Mesenchymal stem cell (in vitro differentiated cells and primary cell): Measurements from ENCODE around the gene JMJD6.
A peak's percentile ranks its signal among the peaks of the same experiment; 100 is the strongest.

ENCODE experiments used
- DNase-seq: peaks from one replicate; pipeline ENCODE4 v3.0.0-alpha.2; 2013
- H2AFZ ChIP-seq: one replicate; pipeline ENCODE4 v1.6.1; 2013; ENCODE audit warnings: low read depth, mild to moderate bottlenecking, control low read depth, inconsistent platforms, low read length, moderate library complexity
- H2AK5ac ChIP-seq: 2 replicates; pipeline ENCODE4 v1.6.1; 2013; ENCODE audit warnings: low read length, moderate library complexity, mild to moderate bottlenecking, inconsistent platforms; ENCODE audit not compliant: severe bottlenecking
- H2BK120ac ChIP-seq: one replicate; pipeline ENCODE4 v1.6.1; 2013; ENCODE audit warnings: low read depth, mild to moderate bottlenecking, inconsistent platforms, low read length, moderate library complexity
- H2BK12ac ChIP-seq, 2 experiments: one replicate each; pipeline ENCODE4 v1.6.1; 2013; ENCODE audit warnings: inconsistent platforms in 2 of 2, low read length in 2 of 2, mild to moderate bottlenecking in 2 of 2, moderate library complexity in 2 of 2, control low read depth in 1 of 2
- H2BK15ac ChIP-seq: one replicate; pipeline ENCODE4 v1.6.1; 2013; ENCODE audit warnings: mild to moderate bottlenecking, low read depth, inconsistent platforms; ENCODE audit not compliant: poor library complexity, severe bottlenecking
- H2BK5ac ChIP-seq: 2 replicates; pipeline ENCODE4 v1.6.1; 2013; ENCODE audit warnings: low read depth, mild to moderate bottlenecking, low read length, control low read depth, inconsistent platforms; ENCODE audit not compliant: poor library complexity, severe bottlenecking
- H3K14ac ChIP-seq, 2 experiments: one replicate each; pipeline ENCODE4 v1.6.1; 2013; ENCODE audit warnings: inconsistent platforms in 2 of 2, low read length in 2 of 2, control low read depth in 1 of 2, mild to moderate bottlenecking in 1 of 2, moderate library complexity in 1 of 2
- H3K18ac ChIP-seq, 2 experiments: one replicate each; pipeline ENCODE4 v1.6.1; 2013; ENCODE audit warnings: inconsistent platforms in 2 of 2, low read length in 2 of 2, control low read depth in 1 of 2, low read depth in 1 of 2, mild to moderate bottlenecking in 1 of 2
- H3K23ac ChIP-seq, 2 experiments: one replicate each; pipeline ENCODE4 v1.6.1; 2013; ENCODE audit warnings: inconsistent platforms in 2 of 2, low read length in 2 of 2, mild to moderate bottlenecking in 2 of 2, moderate library complexity in 2 of 2, control low read depth in 1 of 2
- H3K27ac ChIP-seq: 2 replicates; pipeline ENCODE4 v1.5.1; 2013; ENCODE audit warnings: mild to moderate bottlenecking, moderate library complexity, low read length, control low read depth, inconsistent platforms; ENCODE audit not compliant: poor library complexity, severe bottlenecking
- H3K27me3 ChIP-seq, 2 experiments: 2 replicates each; pipeline versions ENCODE4 v1.6.1 to v1.7.0; 2013; ENCODE audit warnings: low read length in 2 of 2, mild to moderate bottlenecking in 2 of 2, moderate library complexity in 2 of 2, control low read depth in 1 of 2, inconsistent platforms in 1 of 2; ENCODE audit not compliant: control insufficient read depth in 1 of 2, insufficient read depth in 1 of 2
- H3K36me3 ChIP-seq, 2 experiments: 2 replicates each; pipeline versions ENCODE4 v1.6.1 to v1.7.0; 2013; ENCODE audit warnings: low read length in 2 of 2, control low read depth in 1 of 2, inconsistent platforms in 1 of 2, low read depth in 1 of 2, mild to moderate bottlenecking in 1 of 2; ENCODE audit not compliant: insufficient read depth in 2 of 2, control insufficient read depth in 1 of 2
- H3K4ac ChIP-seq, 2 experiments: one replicate each; pipeline ENCODE4 v1.6.1; 2013; ENCODE audit warnings: inconsistent platforms in 2 of 2, low read length in 2 of 2, mild to moderate bottlenecking in 2 of 2, moderate library complexity in 2 of 2, control low read depth in 1 of 2, low read depth in 1 of 2
- H3K4me1 ChIP-seq: 2 replicates; pipeline ENCODE4 v1.6.1; 2013; ENCODE audit warnings: low read depth, low read length, control low read depth; ENCODE audit not compliant: control insufficient read depth, insufficient read depth
- H3K4me2 ChIP-seq: 2 replicates; pipeline ENCODE4 v1.6.1; 2013; ENCODE audit warnings: low read length, mild to moderate bottlenecking, inconsistent platforms; ENCODE audit not compliant: poor library complexity, severe bottlenecking
- H3K4me3 ChIP-seq, 2 experiments: 2 replicates each; pipeline versions ENCODE4 v1.5.1 to v1.7.0; 2013; ENCODE audit warnings: low read length in 2 of 2, mild to moderate bottlenecking in 2 of 2, control low read depth in 1 of 2, low read depth in 1 of 2; ENCODE audit not compliant: insufficient read depth in 1 of 2
- H3K79me1 ChIP-seq: replicated peaks from 2 replicates; pipeline ENCODE4 v1.6.1; 2013; ENCODE audit warnings: mild to moderate bottlenecking, control low read depth, low read length, inconsistent platforms; ENCODE audit not compliant: poor library complexity, severe bottlenecking
- H3K9ac ChIP-seq: 2 replicates; pipeline ENCODE4 v1.7.0; 2013; ENCODE audit warnings: mild to moderate bottlenecking, low read length, moderate library complexity
- H3K9me3 ChIP-seq: 2 replicates; pipeline ENCODE4 v1.7.0; 2013; ENCODE audit warnings: mild to moderate bottlenecking, low read length; ENCODE audit not compliant: control insufficient read depth
- H4K8ac ChIP-seq: one replicate; pipeline ENCODE4 v1.6.1; 2013; ENCODE audit warnings: inconsistent platforms, mild to moderate bottlenecking, low read length, moderate library complexity
- H4K91ac ChIP-seq: one replicate; pipeline ENCODE4 v1.6.1; 2013; ENCODE audit warnings: mild to moderate bottlenecking, low read length, inconsistent platforms
- WGBS: methylation state at CpG from one replicate; pipeline ENCODE4 v1.1.7; 2013; ENCODE audit warnings: mixed read lengths; 5-methylcytosine and 5-hydroxymethylcytosine counted together

The JMJD6 gene

GRCh38 chr17:76738468-76738850 is 12.1 kb upstream of the JMJD6 start:
- H3K27ac ChIP-seq, result peak overlapping the region; percentile 96
- peak overlapping the region; percentile 61 for H2BK5ac ChIP-seq
- H3K4me1 ChIP-seq, result peaks cover 2% of the 10 kb centered on the region
- H3K4me2 ChIP-seq, result peak overlapping the region; percentile 95
- H3K14ac ChIP-seq, result no peak overlapping the region
- H3K23ac ChIP-seq, result no peak overlapping the region
- peaks cover 7% of the 10 kb centered on the region for H3K79me1 ChIP-seq
- H3K4ac ChIP-seq, result peak overlapping the region in 1 of 2 experiments; percentile 91
- H4K8ac ChIP-seq, result no peak overlapping the region
- peak overlapping the region in 1 of 2 experiments; percentile 23 for H3K18ac ChIP-seq
- H4K91ac ChIP-seq, result no peak overlapping the region
- DNase-seq, result no peak
- H2BK120ac ChIP-seq, result no peak overlapping the region
- no peak overlapping the region for H2BK12ac ChIP-seq
- peak overlapping the region; percentile 26 for H2BK15ac ChIP-seq
- no peaks in the 10 kb centered on the region for H3K27me3 ChIP-seq
- no peak overlapping the region for H2AFZ ChIP-seq
- peak overlapping the region in 1 of 2 experiments; percentile 92 for H3K4me3 ChIP-seq
- 19% methylated on average over 4 of the region's 7 CpGs for WGBS
- H3K9me3 ChIP-seq, result no peaks in the 10 kb centered on the region
- no peak overlapping the region for H2AK5ac ChIP-seq
- peak overlapping the region; percentile 91 for H3K9ac ChIP-seq
- peaks cover 12 to 46% of the 10 kb centered on the region in 2 experiments for H3K36me3 ChIP-seq

GRCh38 chr17:76737676-76738467 is 11.5 kb upstream of the JMJD6 start, which contains the start of gene MFSD11:
Gene MFSD11, plus strand, starts transcription at chr17:76738119. Its CDS starts 234 bp downstream, at chr17:76738353.
- peak within 1 kb of the TSS; percentile 99 for H2BK15ac ChIP-seq
- H3K27me3 ChIP-seq, result no peaks in the 10 kb centered on the region
- peak; percentile 97 for DNase-seq
- peak within 1 kb of the TSS; percentile 84 to 93 for H2BK12ac ChIP-seq
- H2AK5ac ChIP-seq, result peak within 1 kb of the TSS; percentile 8
- peak within 1 kb of the TSS; percentile 97 to 99 for H3K4ac ChIP-seq
- peak within 1 kb of the TSS; percentile 95 for H3K9ac ChIP-seq
- H3K36me3 ChIP-seq, result peaks cover 12 to 50% of the 10 kb centered on the region in 2 experiments
- H2BK5ac ChIP-seq, result peak within 1 kb of the TSS; percentile 98
- peak within 1 kb of the TSS; percentile 93 for H4K91ac ChIP-seq
- peak within 1 kb of the TSS; percentile 98 for H2BK120ac ChIP-seq
- H2AFZ ChIP-seq, result peak within 1 kb of the TSS; percentile 89
- WGBS, result under 1% methylated on average over 54 of the region's 57 CpGs
- peaks cover 7% of the 10 kb centered on the region for H3K79me1 ChIP-seq
- peak within 1 kb of the TSS; percentile 95 to 100 for H3K4me3 ChIP-seq
- peak within 1 kb of the TSS; percentile 100 for H3K27ac ChIP-seq
- H4K8ac ChIP-seq, result peak within 1 kb of the TSS; percentile 98
- H3K18ac ChIP-seq, result peak within 1 kb of the TSS; percentile 99 to 100
- no peaks in the 10 kb centered on the region for H3K9me3 ChIP-seq
- H3K4me1 ChIP-seq, result peaks cover 2% of the 10 kb centered on the region
- H3K4me2 ChIP-seq, result peak within 1 kb of the TSS; percentile 95
- peak within 1 kb of the TSS in 1 of 2 experiments; percentile 100 for H3K14ac ChIP-seq
- H3K23ac ChIP-seq, result peak within 1 kb of the TSS in 1 of 2 experiments; percentile 96

DNA sequence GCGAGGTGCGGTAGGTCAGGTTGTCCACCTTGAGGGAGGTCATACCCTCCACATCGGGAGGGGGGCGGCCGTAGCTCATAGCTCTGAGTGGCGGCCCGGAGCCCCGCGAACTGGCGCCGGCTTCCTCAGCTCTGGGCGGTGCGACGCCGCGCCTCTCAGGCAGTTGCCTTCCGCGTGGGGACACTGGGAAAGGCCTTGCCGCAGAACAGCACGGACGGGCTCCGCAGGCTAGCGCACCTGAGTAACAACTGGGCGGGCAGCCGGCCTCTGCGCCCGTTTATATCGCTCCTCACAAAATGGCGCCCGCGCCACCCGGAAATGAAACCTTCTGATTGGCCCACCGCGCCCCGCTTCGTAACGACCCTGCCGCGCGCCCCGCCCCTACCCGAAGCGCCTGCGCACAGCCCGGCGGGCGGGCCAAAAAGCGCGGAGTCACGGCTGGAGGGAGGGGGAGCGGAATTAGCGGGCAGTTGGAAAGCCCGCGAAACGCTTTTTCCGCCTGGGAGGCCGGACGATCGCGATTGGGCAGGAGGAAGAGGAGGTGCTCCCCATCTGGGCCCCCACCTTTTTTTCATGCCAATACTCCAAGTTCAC is 10.8 kb upstream of the JMJD6 start, which contains the start of gene SRSF2:
SRSF2 (minus strand) TSS at position 250 of the 594 bp plus-strand sequence; CDS start at position 79, 171 bp downstream.
- Histone ChIP-seq H3K4me3 (peak within 1 kb of the TSS; percentile 95 to 100), H3K9me3 (no peaks in the 10 kb centered on the region), H3K23ac (peak within 1 kb of the TSS in 1 of 2 experiments; percentile 96), H2BK120ac (peak within 1 kb of the TSS; percentile 98), H2BK12ac (peak within 1 kb of the TSS; percentile 84 to 93), H3K4ac (peak within 1 kb of the TSS; percentile 97 to 99), H2BK5ac (peak within 1 kb of the TSS; percentile 98), H3K36me3 (peaks cover 12 to 53% of the 10 kb centered on the region in 2 experiments), H3K4me2 (peak within 1 kb of the TSS; percentile 95), H3K4me1 (peaks cover 2% of the 10 kb centered on the region), H2BK15ac (peak within 1 kb of the TSS; percentile 99), H3K27me3 (no peaks in the 10 kb centered on the region), H3K14ac (peak within 1 kb of the TSS in 1 of 2 experiments; percentile 100), H2AFZ (peak within 1 kb of the TSS; percentile 89), H2AK5ac (peak within 1 kb of the TSS; percentile 8), H3K79me1 (peaks cover 7% of the 10 kb centered on the region), H4K91ac (peak within 1 kb of the TSS; percentile 93), H3K18ac (peak within 1 kb of the TSS; percentile 99 to 100), H3K27ac (peak within 1 kb of the TSS; percentile 100), H3K9ac (peak within 1 kb of the TSS; percentile 95), H4K8ac (peak within 1 kb of the TSS; percentile 98)
- WGBS, result under 1% methylated on average over 60 of the region's 60 CpGs
- DNase-seq, result peak; percentile 99
